HG03045 (cell line): ENCODE data around the gene TMEM119.
"Not testable (repeated sequence)": the region's sequence is repeated elsewhere in the genome, so short reads cannot be mapped to it uniquely, and the experiment has no call there.

Source experiments
- ATAC-seq: cut with Tn5 transposase; IDR thresholded peaks from one replicate; pipeline ENCODE4 v1.9.1; 2021; ENCODE audit warnings: mild to moderate bottlenecking, moderate library complexity; ENCODE audit not compliant: unreplicated experiment

TMEM119 gene

GRCh38 chr12:108567406-108568337 lies 30.2 kb downstream of the TMEM119 start:
- no peak for ATAC-seq

- ATAC-seq = no peak
Measured at GRCh38 chr12:108566452-108566851, 31.4 kb downstream of the TMEM119 start.

GRCh38 chr12:108565976-108566375 lies 31.9 kb downstream of the TMEM119 start:
- ATAC-seq = no peak

- ATAC-seq = no peak
Measured at GRCh38 chr12:108565146-108565545, 32.7 kb downstream of the TMEM119 start.

- no peak for ATAC-seq
Measured at GRCh38 chr12:108564724-108565123, 33.2 kb downstream of the TMEM119 start.

- no peak for ATAC-seq
Measured at GRCh38 chr12:108563804-108564151, 34.1 kb downstream of the TMEM119 start.

- ATAC-seq = peak; percentile 32
Measured at GRCh38 chr12:108563136-108563803, 34.6 kb downstream of the TMEM119 start.

- ATAC-seq = peak; percentile 59
Measured at GRCh38 chr12:108562348-108563135, 35.3 kb downstream of the TMEM119 start, which contains the start of gene ISCU. TSS of gene ISCU (plus strand) at chr12:108562596. CDS start at chr12:108562623, 27 bp downstream.

- no peak for ATAC-seq
Measured at GRCh38 chr12:108561852-108562347, 36.0 kb downstream of the TMEM119 start.

- peak; percentile 34 for ATAC-seq
Measured at GRCh38 chr12:108560752-108561719, 36.8 kb downstream of the TMEM119 start, which contains the start of gene SART3. TSS of gene SART3 (minus strand) at chr12:108561173. CDS start at chr12:108561154, 19 bp downstream.

GRCh38 chr12:108560321-108560721 lies 37.6 kb downstream of the TMEM119 start:
- no peak for ATAC-seq

- no peak for ATAC-seq
Measured at GRCh38 chr12:108559748-108560147, 38.1 kb downstream of the TMEM119 start.

GRCh38 chr12:108559007-108559655 lies 38.8 kb downstream of the TMEM119 start:
- ATAC-seq = no peak

- ATAC-seq = not testable (repeated sequence)
Measured at GRCh38 chr12:108555383-108555782, 42.5 kb downstream of the TMEM119 start.

- no peak for ATAC-seq
Measured at GRCh38 chr12:108553799-108554198, 44.1 kb downstream of the TMEM119 start.

- ATAC-seq = no peak
Measured at GRCh38 chr12:108551535-108551934, 46.3 kb downstream of the TMEM119 start.

- ATAC-seq = no peak
Measured at GRCh38 chr12:108548954-108549521, 48.8 kb downstream of the TMEM119 start.

GRCh38 chr12:108547686-108548085 lies 50.2 kb downstream of the TMEM119 start:
- ATAC-seq = no peak

- ATAC-seq = no peak
Measured at GRCh38 chr12:108543652-108544051, 54.2 kb downstream of the TMEM119 start.
